K562 (cell line): Measurements from ENCODE around the gene PNPLA4. TPM values are rescaled to one million over a fixed set of nuclear protein-coding genes. Genes with fewer than 3 reads are reported as not detected.

ENCODE experiments used
- ATAC-seq: fragments of 200-7000 bp; cut with Tn5 transposase; 3 replicates; pipeline ENCODE4 v1.9.1; 2020; ENCODE audit warnings: moderate library complexity
- BruUV-seq: library from RNA; stranded (reverse); fragments of 400-500 nt; replicated peaks from 2 replicates; lab custom pipeline; 2021; lab: Mats Ljungman, UMichigan
- CTCF ChIA-PET: fragments of 300-600 bp; formaldehyde crosslinking; extraction: SDS; loops from one replicate; lab custom pipeline; 2021; ENCODE audit warnings: low intra/inter-chr PET ratio; lab: Yijun Ruan, JAX
- POLR2A ChIA-PET: fragments of 300-600, 350-650 bp; sonication (Branson Sonifier 250); formaldehyde crosslinking; extraction: SDS; loops from one replicate; lab custom pipeline; 2021; ENCODE audit warnings: antibody characterized with exemption, inconsistent platforms; lab: Yijun Ruan, JAX
- DNase-seq, 4 experiments: peaks; one replicate each; pipeline versions ENCODE4 v3.0.0 to v3.0.0-alpha.2; 2011 to 2018; ENCODE audit warnings: low spot score in 3 of 4, mixed read lengths in 3 of 4; ENCODE audit errors: extremely low read depth in 1 of 4
- FAIRE-seq: peaks from 2 replicates; lab custom pipeline; 2011; peaks lifted over from hg19 to GRCh38; lab: Jason Lieb, UNC
- H2AFZ ChIP-seq: 2 replicates; pipeline ENCODE4 v1.6.0; 2011; ENCODE audit warnings: low read depth, low read length, control low read depth, inconsistent platforms
- H3K27ac ChIP-seq: fragments of 200-600 bp; 3 replicates; pipeline ENCODE4 v1.8.0; 2011; ENCODE audit warnings: low read depth, mild to moderate bottlenecking, control low read depth, inconsistent platforms, low read length, moderate library complexity, mixed read lengths; ENCODE audit errors: extremely low read depth
- H3K27me3 ChIP-seq, 2 experiments: fragments of 300-600 bp in 1 of 2; 2 replicates in 1 of 2; 3 replicates in 1 of 2; pipeline versions ENCODE4 v1.6.0 to v1.8.0; 2011; ENCODE audit warnings: inconsistent platforms in 2 of 2, low read length in 2 of 2, mild to moderate bottlenecking in 1 of 2, mixed read lengths in 1 of 2, moderate library complexity in 1 of 2; ENCODE audit not compliant: control insufficient read depth in 2 of 2, insufficient read depth in 2 of 2
- H3K36me3 ChIP-seq: fragments of 300-600 bp; 3 replicates; pipeline ENCODE4 v1.8.0; 2011; ENCODE audit warnings: mild to moderate bottlenecking, low read length, inconsistent platforms; ENCODE audit not compliant: control insufficient read depth, insufficient read depth
- H3K4me1 ChIP-seq, 2 experiments: fragments of 200-600 bp in 1 of 2; replicated peaks in 1 of 2; 2 replicates in 1 of 2; 3 replicates in 1 of 2; pipeline versions ENCODE4 v1.5.1 to v1.8.0; 2011; ENCODE audit warnings: inconsistent platforms in 2 of 2, low read length in 2 of 2, mild to moderate bottlenecking in 1 of 2, mixed read lengths in 1 of 2, moderate library complexity in 1 of 2; ENCODE audit not compliant: control insufficient read depth in 2 of 2, insufficient read depth in 2 of 2
- H3K4me2 ChIP-seq: 2 replicates; pipeline ENCODE4 v1.6.1; 2011; ENCODE audit warnings: low read length, control low read depth, inconsistent platforms, mixed read lengths; ENCODE audit not compliant: insufficient read depth
- H3K4me3 ChIP-seq: fragments of 200-600 bp; sonication (generic), shearing (Covaris generic); 2 replicates; pipeline ENCODE4 v1.5.1; 2016; ENCODE audit warnings: control low read depth, inconsistent platforms
- H3K79me2 ChIP-seq: fragments of 200-600 bp; 3 replicates; pipeline ENCODE4 v1.8.0; 2011; ENCODE audit warnings: low read length, inconsistent platforms; ENCODE audit not compliant: control insufficient read depth, insufficient read depth
- H3K9ac ChIP-seq, 2 experiments: 2 replicates each; pipeline versions ENCODE4 v1.6.0 to v1.6.1; 2011; ENCODE audit warnings: low read depth in 2 of 2, low read length in 2 of 2, control low read depth in 1 of 2, inconsistent platforms in 1 of 2, mild to moderate bottlenecking in 1 of 2, mixed read lengths in 1 of 2; ENCODE audit not compliant: insufficient read depth in 1 of 2
- H3K9me1 ChIP-seq: one replicate; pipeline ENCODE4 v1.6.0; 2011; ENCODE audit warnings: inconsistent platforms, mild to moderate bottlenecking, low read length, moderate library complexity; ENCODE audit not compliant: control insufficient read depth, insufficient read depth
- H3K9me3 ChIP-seq: replicated peaks from 2 replicates; pipeline ENCODE4 v1.5.1; 2011; ENCODE audit warnings: low read depth, low read length, inconsistent platforms; ENCODE audit not compliant: control insufficient read depth, insufficient read depth
- H4K20me1 ChIP-seq: replicated peaks from 2 replicates; pipeline ENCODE4 v1.6.1; 2011; ENCODE audit warnings: low read length, inconsistent platforms, mixed read lengths; ENCODE audit not compliant: control insufficient read depth, insufficient read depth
- FOXP1 ChIP-seq: sonication (generic); formaldehyde crosslinking; IDR thresholded peaks from 2 replicates; pipeline ENCODE4 v1.8.0; 2022; ENCODE audit warnings: mild to moderate bottlenecking, missing genetic modification reagents
- MAZ ChIP-seq, 2 experiments: fragments of 450-650 bp in 1 of 2; sonication (generic) in 1 of 2; formaldehyde crosslinking; IDR thresholded peaks in 1 of 2; conservative IDR thresholded peaks in 1 of 2; 2 replicates each; pipeline versions ENCODE4 v1.4.0 to v1.5.0; 2020; ENCODE audit warnings: mild to moderate bottlenecking in 1 of 2, missing genetic modification reagents in 1 of 2
- RAD21 ChIP-seq, 2 experiments: fragments of 250-450 bp in 1 of 2; fragments of 450-650 bp in 1 of 2; sonication (Bioruptor Pico) in 1 of 2; formaldehyde crosslinking in 1 of 2; IDR thresholded peaks in 1 of 2; conservative IDR thresholded peaks in 1 of 2; 2 replicates each; pipeline versions ENCODE4 v1.4.0 to v1.8.0; 2020 to 2022; ENCODE audit warnings: mild to moderate bottlenecking in 2 of 2, moderate library complexity in 1 of 2
- WGBS: fragments of 100-300 bp; shearing (Covaris generic); methylation state at CpG from one replicate; pipeline ENCODE4 v1.1.6; 2016; ENCODE audit warnings: low coverage, mixed read lengths; ENCODE audit not compliant: insufficient coverage; ENCODE audit errors: missing lambda C conversion rate; 5-methylcytosine and 5-hydroxymethylcytosine counted together
- in situ Hi-C: fragments of 300-500 bp; cut with MboI; formaldehyde crosslinking; loops from 4 replicates; pipeline ENCODE4 v1.15.0; 2018; ENCODE audit warnings: inconsistent platforms, mixed read lengths
- intact Hi-C: fragments of 100-400 bp; cut with micrococcal nuclease; formaldehyde crosslinking; loops from 2 replicates; pipeline ENCODE4 v1.14.2; 2022
- polyA plus RNA-seq, 8 experiments: library from polyadenylated mRNA; depleted of rRNA in 4 of 8; stranded (reverse) in 5 of 8; unstranded in 3 of 8; fragments of >200 nt; fragmentation: Nextera tagmentation in 2 of 8; fragmentation: Illumina TruSeq in 1 of 8; extraction: Ambion mirVana in 2 of 8; extraction: Trizol in 1 of 8; gene quantifications; 2 replicates each; pipeline versions ENCODE4 v1.2.1 to v1.2.3, GENCODE V29; 2011 to 2014; ENCODE audit warnings: inconsistent platforms in 1 of 8, missing spikeins in 1 of 8
- total RNA-seq, 7 experiments: library from RNA; depleted of rRNA in 6 of 7; stranded (reverse); fragments of >200 nt in 6 of 7; fragmentation: Illumina TruSeq in 2 of 7; extraction: Trizol in 2 of 7; gene quantifications; 2 replicates each; pipeline versions ENCODE4 v1.2.1 to v1.2.3, GENCODE V29; 2011 to 2021; ENCODE audit warnings: low replicate concordance in 1 of 7
- TF ChIP-seq, protein P1 (sequence below), 3 experiments: IDR thresholded peaks in 2 of 3; conservative IDR thresholded peaks in 1 of 3; 2 replicates each; pipeline ENCODE4 v1.5.1; 2011 to 2012; ENCODE audit warnings: low read length in 3 of 3, mild to moderate bottlenecking in 3 of 3, control low read depth in 2 of 3, improper control_type of control experiment in 1 of 3, inconsistent platforms in 1 of 3, low read depth in 1 of 3, mixed read lengths in 1 of 3, moderate library complexity in 1 of 3; ENCODE audit not compliant: insufficient read depth in 2 of 3

PNPLA4 gene
- total and polyA plus RNA-seq, 9 of the 15 experiments (the other 6 are each of a cell fraction or from before 2014, with no cell fraction given) = 20.7 to 61.1 (median 32.7) TPM

DNA sequence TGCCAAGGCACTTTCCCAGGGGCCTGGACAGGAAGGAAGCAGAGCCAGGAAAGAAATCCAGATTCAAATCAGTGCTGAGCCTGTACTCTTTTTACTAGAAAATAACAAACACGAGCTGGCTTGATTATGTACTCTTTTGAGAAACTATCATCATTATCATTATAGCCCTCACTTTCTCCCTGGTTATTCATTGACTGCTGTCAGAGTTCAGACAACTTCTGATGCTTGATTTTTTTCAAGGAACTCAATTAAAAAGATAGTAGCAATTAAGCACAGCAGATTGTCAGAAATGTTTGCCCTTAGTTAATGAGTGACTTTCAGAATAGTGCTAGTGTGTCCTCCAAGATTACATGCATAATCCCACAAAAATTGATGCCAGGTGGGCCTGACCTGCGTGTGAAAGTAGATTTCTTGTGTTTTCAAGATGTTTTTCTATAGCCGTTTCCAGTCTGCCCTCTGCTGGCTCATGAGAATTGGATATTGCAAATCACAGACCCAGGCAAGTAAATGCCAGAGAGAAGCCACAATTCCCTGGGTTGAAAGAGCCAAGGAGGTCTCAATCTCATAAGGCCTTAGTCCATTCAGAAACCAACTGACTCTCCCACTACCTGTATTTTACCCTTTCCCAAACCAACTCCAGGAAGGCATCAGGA, 14.3 kb upstream of the PNPLA4 start:
- H3K4me3 ChIP-seq = no peak overlapping the region
- H3K36me3 ChIP-seq = no peaks in the 10 kb centered on the region
- no peaks in the 10 kb centered on the region for H4K20me1 ChIP-seq
- in situ Hi-C loops (no loop called here), intact Hi-C loops (no loop called here)
- ChIA-PET CTCF (no interaction called here), POLR2A (no interaction called here)
- 6% methylated on average over 3 of the region's 3 CpGs for WGBS
- no peak overlapping the region for H3K9ac ChIP-seq
- H3K9me3 ChIP-seq = no peaks in the 10 kb centered on the region
- no peaks in the 10 kb centered on the region for H3K79me2 ChIP-seq
- FAIRE-seq = no peak
- no TSS peak for BruUV-seq
- no peak overlapping the region for H3K4me2 ChIP-seq
- peak; percentile 42; the same call in 1 of the 3 replicates for ATAC-seq
- DNase-seq = no peak
- no peak overlapping the region for H3K27ac ChIP-seq
- H3K4me1 ChIP-seq = no peaks in the 10 kb centered on the region
- no peaks in the 10 kb centered on the region for H3K27me3 ChIP-seq
- H2AFZ ChIP-seq = no peak overlapping the region
- TF ChIP-seq, protein P1, sequence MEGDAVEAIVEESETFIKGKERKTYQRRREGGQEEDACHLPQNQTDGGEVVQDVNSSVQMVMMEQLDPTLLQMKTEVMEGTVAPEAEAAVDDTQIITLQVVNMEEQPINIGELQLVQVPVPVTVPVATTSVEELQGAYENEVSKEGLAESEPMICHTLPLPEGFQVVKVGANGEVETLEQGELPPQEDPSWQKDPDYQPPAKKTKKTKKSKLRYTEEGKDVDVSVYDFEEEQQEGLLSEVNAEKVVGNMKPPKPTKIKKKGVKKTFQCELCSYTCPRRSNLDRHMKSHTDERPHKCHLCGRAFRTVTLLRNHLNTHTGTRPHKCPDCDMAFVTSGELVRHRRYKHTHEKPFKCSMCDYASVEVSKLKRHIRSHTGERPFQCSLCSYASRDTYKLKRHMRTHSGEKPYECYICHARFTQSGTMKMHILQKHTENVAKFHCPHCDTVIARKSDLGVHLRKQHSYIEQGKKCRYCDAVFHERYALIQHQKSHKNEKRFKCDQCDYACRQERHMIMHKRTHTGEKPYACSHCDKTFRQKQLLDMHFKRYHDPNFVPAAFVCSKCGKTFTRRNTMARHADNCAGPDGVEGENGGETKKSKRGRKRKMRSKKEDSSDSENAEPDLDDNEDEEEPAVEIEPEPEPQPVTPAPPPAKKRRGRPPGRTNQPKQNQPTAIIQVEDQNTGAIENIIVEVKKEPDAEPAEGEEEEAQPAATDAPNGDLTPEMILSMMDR (IDR thresholded peaks at IDR 0.05 in 2 of 3, conservative IDR thresholded peaks at IDR 0.05 in 1 of 3; ENCODE audit: insufficient read depth in 2 of 3, low read depth in 1 of 3, low read length in 3 of 3) = peak in 2 of 3 experiments; percentile 22 to 29; a peak in 3 of 6 replicates
- TF ChIP-seq MAZ (CRISPR knock-in tag; conservative IDR thresholded peaks at IDR 0.05 in 1 of 2, IDR thresholded peaks at IDR 0.05 in 1 of 2) (no peak), RAD21 (CRISPR knock-in tag; conservative IDR thresholded peaks at IDR 0.05 in 1 of 2, IDR thresholded peaks at IDR 0.05 in 1 of 2) (peak in 1 of 2 experiments; percentile 11; a peak in 1 of 4 replicates), FOXP1 (CRISPR knock-in tag) (no peak)
- no peaks in the 10 kb centered on the region for H3K9me1 ChIP-seq
